RWPE1 (cell line): ENCODE data around the gene CCL18.
"Not testable (repeated sequence)": the region's sequence is repeated elsewhere in the genome, so short reads cannot be mapped to it uniquely, and the experiment has no call there.

ENCODE experiments used
- CTCF ChIA-PET: fragments of 350-600 bp; sonication (Branson Sonifier 250); formaldehyde crosslinking; extraction: SDS; loops from one replicate; lab custom pipeline; 2021; lab: Yijun Ruan, JAX
- POLR2A ChIA-PET: fragments of 400-600 bp; formaldehyde crosslinking; extraction: SDS; loops from one replicate; lab custom pipeline; 2020; ENCODE audit warnings: antibody characterized with exemption; ENCODE audit not compliant: low non-redundant PET; lab: Yijun Ruan, JAX
- DNase-seq: peaks from one replicate; pipeline ENCODE4 v3.0.0; 2012; ENCODE audit warnings: low spot score
- H3K27ac ChIP-seq: fragments of 450-650 bp; 2 replicates; pipeline ENCODE4 v1.5.1; 2017
- CTCF ChIP-seq: fragments of 450-650 bp; conservative IDR thresholded peaks from 2 replicates; pipeline ENCODE4 v1.5.1; 2017; ENCODE audit warnings: low read depth, mild to moderate bottlenecking

CCL18 gene

GRCh38 chr17:36107660-36108059 lies 43.6 kb downstream of the CCL18 start:
- ChIA-PET CTCF (no interaction called here), POLR2A (no interaction called here)
- no peak overlapping the region for H3K27ac ChIP-seq
- TF ChIP-seq CTCF: no peak
- DNase-seq: no peak

DNA sequence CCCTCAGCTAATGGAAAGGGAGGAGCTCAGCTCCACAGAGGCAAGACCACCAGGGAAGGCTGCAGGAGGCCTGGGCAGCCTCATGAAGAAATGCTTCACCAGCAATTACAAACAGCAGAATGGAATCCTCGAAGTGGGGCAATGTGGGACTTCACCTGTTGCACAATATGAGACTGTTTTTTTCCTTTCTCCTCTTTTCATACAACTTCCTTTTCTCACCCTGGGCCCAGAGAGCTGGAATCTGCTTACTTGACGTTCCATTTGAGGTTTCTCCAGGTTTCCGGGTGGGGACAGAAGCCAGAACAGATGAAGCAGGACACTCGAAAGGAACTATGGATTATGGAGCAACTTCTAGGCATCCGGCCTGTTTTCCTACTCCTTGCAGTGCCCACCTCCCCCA lies 44.2 kb downstream of the CCL18 start:
- H3K27ac ChIP-seq, CTCF ChIA-PET, POLR2A ChIA-PET, DNase-seq: not testable (repeated sequence)

DNA sequence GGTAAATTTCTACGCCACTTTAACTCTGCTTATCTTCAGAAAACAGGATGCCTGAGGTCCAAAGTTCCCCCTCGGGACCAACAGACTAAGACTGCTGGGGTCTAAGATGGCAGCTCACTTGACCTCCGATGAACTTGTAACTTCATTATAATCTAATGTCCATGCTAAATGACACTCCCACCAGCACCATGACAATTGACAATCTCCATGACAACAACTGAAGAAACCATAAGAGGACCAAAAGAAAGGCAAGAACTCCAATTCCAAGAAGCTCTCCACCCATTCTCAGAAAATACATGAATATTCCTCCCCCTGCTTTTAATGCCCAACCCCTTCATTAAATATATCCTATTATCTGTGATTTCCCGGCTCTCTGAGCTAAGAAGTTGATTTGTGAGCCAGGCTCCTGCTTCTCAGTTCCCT lies 47.0 kb downstream of the CCL18 start:
- no peak for DNase-seq
- CTCF ChIA-PET: no interaction called here
- H3K27ac ChIP-seq: no peak overlapping the region
- POLR2A ChIA-PET: no interaction called here
- TF ChIP-seq CTCF: no peak

- H3K27ac ChIP-seq: no peak overlapping the region
- no peak for TF ChIP-seq CTCF
- POLR2A ChIA-PET: no interaction called here
- no peak for DNase-seq
- CTCF ChIA-PET: interaction anchor here (0.6 kb wide), 1 partner anchor 158 kb away, joined by 3 read pairs; no protein-coding TSS in a partner anchor
These were observed 48.5 kb downstream of the CCL18 start for GRCh38 chr17:36112572-36112971.

- CTCF ChIA-PET: interaction anchor here (0.7 kb wide), 1 partner anchor 12 kb away, joined by 3 read pairs; no protein-coding TSS in a partner anchor
- H3K27ac ChIP-seq, POLR2A ChIA-PET, DNase-seq: not testable (repeated sequence)
These were observed 49.1 kb downstream of the CCL18 start for GRCh38 chr17:36113131-36113530.

- POLR2A ChIA-PET, H3K27ac ChIP-seq, DNase-seq, CTCF ChIA-PET: not testable (repeated sequence)
These were observed 51.0 kb downstream of the CCL18 start for GRCh38 chr17:36114971-36115648.

- DNase-seq, POLR2A ChIA-PET, CTCF ChIA-PET, H3K27ac ChIP-seq: not testable (repeated sequence)
These were observed 51.5 kb downstream of the CCL18 start for GRCh38 chr17:36115649-36115977.

GRCh38 chr17:36117505-36118382 lies 53.7 kb downstream of the CCL18 start:
- H3K27ac ChIP-seq: no peak overlapping the region
- ChIA-PET POLR2A (no interaction called here), CTCF (interaction anchor here (0.8 kb wide), 1 partner anchor 12 kb away, joined by 4 read pairs; no protein-coding TSS in a partner anchor)
- no peak for DNase-seq
- no peak for TF ChIP-seq CTCF
